ENCODE measurements around the gene ARHGAP27. TPM values are rescaled to one million over a fixed set of nuclear protein-coding genes. Genes with fewer than 3 reads are reported as not detected.
A peak's percentile ranks its signal among the peaks of the same experiment; 100 is the strongest.
"Not testable (repeated sequence)": the region's sequence is repeated elsewhere in the genome, so short reads cannot be mapped to it uniquely, and the experiment has no call there.

Gene ARHGAP27
- total RNA-seq, 2 experiments from 2014 or later = 55.5 to 56.8 TPM

DNA sequence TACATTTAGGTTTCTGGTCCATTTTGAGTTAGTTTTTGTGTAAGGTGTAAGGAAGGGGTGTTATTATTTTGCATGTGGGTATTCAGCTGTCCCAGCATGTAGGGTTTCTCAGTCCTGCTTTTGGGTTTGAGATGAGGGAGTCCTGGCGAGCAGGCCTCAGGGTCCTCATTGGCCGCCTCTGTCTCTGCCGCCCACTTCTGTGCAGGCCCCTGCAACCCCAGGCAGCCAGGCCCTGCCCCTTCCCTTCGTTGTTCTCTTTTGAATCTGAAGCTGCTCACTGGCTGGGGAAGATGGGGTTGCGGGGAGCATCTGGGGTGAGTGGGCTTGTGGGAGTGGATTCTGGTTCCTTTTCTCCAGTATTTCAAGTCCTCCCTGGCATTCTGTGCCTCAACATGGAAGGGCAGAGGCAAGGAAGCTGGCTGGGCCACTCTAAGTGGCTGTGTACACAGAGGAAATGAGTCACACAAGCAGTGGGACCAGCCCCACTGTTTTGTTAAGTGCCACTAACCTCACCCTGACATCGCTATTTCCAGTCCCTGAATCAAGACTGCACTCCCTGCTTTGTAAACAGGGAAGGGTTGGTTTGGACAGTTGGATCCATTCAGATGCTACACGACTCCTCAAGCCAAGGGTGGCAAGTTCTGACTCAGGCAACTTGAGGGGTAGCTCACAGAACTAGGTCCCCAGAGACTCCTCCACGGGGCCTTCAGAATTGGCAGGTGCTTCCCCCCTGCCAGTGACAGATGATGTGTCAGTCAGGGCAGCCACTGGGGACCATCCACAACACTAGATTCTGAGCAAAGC is 29.1 kb upstream of the ARHGAP27 start:
- peak; percentile 88 for DNase-seq (ENCODE audit: low spot score)
- intact Hi-C loops (cut with micrococcal nuclease; ENCODE audit: unreplicated experiment); H3K9me3 ChIP-seq (ENCODE audit: low read length); POLR2A ChIA-PET; H3K9me2 ChIP-seq (ENCODE audit: insufficient read depth, low read length); H3K79me2 ChIP-seq (ENCODE audit: insufficient read depth, low read depth, low read length); H3K36me3 ChIP-seq (ENCODE audit: insufficient read depth, low read length); H3K4me3 ChIP-seq (ENCODE audit: low read depth, low read length, poor library complexity, severe bottlenecking); H2AFZ ChIP-seq (ENCODE audit: low read length); CTCF ChIA-PET (ENCODE audit: unreplicated experiment); H4K20me1 ChIP-seq (ENCODE audit: insufficient read depth, low read length); BruUV-seq (replicated peaks): not testable (repeated sequence)
- peak overlapping the region; percentile 61 for H3K4me2 ChIP-seq (ENCODE audit: low read length)
- peak overlapping the region; percentile 60 for H3K27ac ChIP-seq (ENCODE audit: low read depth, low read length, poor library complexity, severe bottlenecking)
- peaks cover 23% of the 10 kb centered on the region for H3K4me1 ChIP-seq (ENCODE audit: insufficient read depth, low read length, poor library complexity, severe bottlenecking)

- CTCF ChIA-PET (ENCODE audit: unreplicated experiment); H2AFZ ChIP-seq (ENCODE audit: low read length); POLR2A ChIA-PET; H3K4me2 ChIP-seq (ENCODE audit: low read length); H3K36me3 ChIP-seq (ENCODE audit: insufficient read depth, low read length); H3K9me2 ChIP-seq (ENCODE audit: insufficient read depth, low read length); DNase-seq (ENCODE audit: low spot score); H4K20me1 ChIP-seq (ENCODE audit: insufficient read depth, low read length); intact Hi-C loops (cut with micrococcal nuclease; ENCODE audit: unreplicated experiment); H3K9me3 ChIP-seq (ENCODE audit: low read length); BruUV-seq (replicated peaks); H3K4me3 ChIP-seq (ENCODE audit: low read depth, low read length, poor library complexity, severe bottlenecking); H3K79me2 ChIP-seq (ENCODE audit: insufficient read depth, low read depth, low read length); H3K27ac ChIP-seq (ENCODE audit: low read depth, low read length, poor library complexity, severe bottlenecking): not testable (repeated sequence)
- H3K4me1 ChIP-seq (ENCODE audit: insufficient read depth, low read length, poor library complexity, severe bottlenecking) = peaks cover 23% of the 10 kb centered on the region
These were observed 27.8 kb upstream of the ARHGAP27 start for GRCh38 chr17:45460422-45460821.

- H3K4me2 ChIP-seq (ENCODE audit: low read length) = peak overlapping the region; percentile 83
- POLR2A ChIA-PET; H3K79me2 ChIP-seq (ENCODE audit: insufficient read depth, low read depth, low read length); H3K9me3 ChIP-seq (ENCODE audit: low read length); H3K9me2 ChIP-seq (ENCODE audit: insufficient read depth, low read length); BruUV-seq (replicated peaks); H4K20me1 ChIP-seq (ENCODE audit: insufficient read depth, low read length); H3K36me3 ChIP-seq (ENCODE audit: insufficient read depth, low read length); intact Hi-C loops (cut with micrococcal nuclease; ENCODE audit: unreplicated experiment); CTCF ChIA-PET (ENCODE audit: unreplicated experiment); H2AFZ ChIP-seq (ENCODE audit: low read length); H3K4me3 ChIP-seq (ENCODE audit: low read depth, low read length, poor library complexity, severe bottlenecking); H3K27ac ChIP-seq (ENCODE audit: low read depth, low read length, poor library complexity, severe bottlenecking); DNase-seq (ENCODE audit: low spot score): not testable (repeated sequence)
- peaks cover 33% of the 10 kb centered on the region for H3K4me1 ChIP-seq (ENCODE audit: insufficient read depth, low read length, poor library complexity, severe bottlenecking)
These were observed 21.7 kb upstream of the ARHGAP27 start for GRCh38 chr17:45454341-45454740.

DNA sequence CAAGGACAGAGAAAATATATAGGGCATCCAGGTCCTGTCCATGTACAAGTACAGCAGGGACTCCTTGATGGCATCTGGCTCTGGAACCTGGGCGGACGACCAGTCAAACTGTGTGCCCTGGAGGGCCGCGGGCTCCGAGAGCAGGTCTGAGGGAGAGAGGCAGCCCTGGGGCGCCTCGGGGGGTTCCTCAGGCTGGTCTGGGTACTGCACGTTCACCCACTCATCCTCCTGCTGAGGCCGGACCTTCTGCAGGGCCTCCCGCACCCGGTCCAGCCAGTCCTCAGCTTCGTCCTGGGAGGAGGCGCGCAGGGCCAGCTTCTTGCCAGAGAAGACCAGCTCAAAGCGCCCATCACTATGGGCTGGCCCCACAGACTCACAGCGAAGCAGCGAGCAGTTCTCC is 21.1 kb upstream of the ARHGAP27 start:
- H4K20me1 ChIP-seq (ENCODE audit: insufficient read depth, low read length); DNase-seq (ENCODE audit: low spot score); H3K79me2 ChIP-seq (ENCODE audit: insufficient read depth, low read depth, low read length); CTCF ChIA-PET (ENCODE audit: unreplicated experiment); H3K9me3 ChIP-seq (ENCODE audit: low read length); H3K9me2 ChIP-seq (ENCODE audit: insufficient read depth, low read length); H3K36me3 ChIP-seq (ENCODE audit: insufficient read depth, low read length); intact Hi-C loops (cut with micrococcal nuclease; ENCODE audit: unreplicated experiment); BruUV-seq (replicated peaks); POLR2A ChIA-PET; H2AFZ ChIP-seq (ENCODE audit: low read length): not testable (repeated sequence)
- peak overlapping the region; percentile 83 for H3K4me2 ChIP-seq (ENCODE audit: low read length)
- H3K4me1 ChIP-seq (ENCODE audit: insufficient read depth, low read length, poor library complexity, severe bottlenecking) = peaks cover 38% of the 10 kb centered on the region
- TF ChIP-seq CTCF (conservative IDR thresholded peaks at IDR 0.05; ENCODE audit: low read length) = peak; percentile 52
- peak overlapping the region; percentile 84 for H3K27ac ChIP-seq (ENCODE audit: low read depth, low read length, poor library complexity, severe bottlenecking)
- peak overlapping the region; percentile 69 for H3K4me3 ChIP-seq (ENCODE audit: low read depth, low read length, poor library complexity, severe bottlenecking)

GRCh38 chr17:45453225-45453534 is 20.5 kb upstream of the ARHGAP27 start:
- H2AFZ ChIP-seq (ENCODE audit: low read length); H3K79me2 ChIP-seq (ENCODE audit: insufficient read depth, low read depth, low read length); POLR2A ChIA-PET; CTCF ChIA-PET (ENCODE audit: unreplicated experiment); BruUV-seq (replicated peaks); intact Hi-C loops (cut with micrococcal nuclease; ENCODE audit: unreplicated experiment); H3K36me3 ChIP-seq (ENCODE audit: insufficient read depth, low read length); H3K9me2 ChIP-seq (ENCODE audit: insufficient read depth, low read length); H3K9me3 ChIP-seq (ENCODE audit: low read length); H4K20me1 ChIP-seq (ENCODE audit: insufficient read depth, low read length): not testable (repeated sequence)
- Histone ChIP-seq H3K27ac (ENCODE audit: low read depth, low read length, poor library complexity, severe bottlenecking) (peak overlapping the region; percentile 84), H3K4me1 (ENCODE audit: insufficient read depth, low read length, poor library complexity, severe bottlenecking) (peaks cover 44% of the 10 kb centered on the region), H3K4me2 (ENCODE audit: low read length) (peak overlapping the region; percentile 83), H3K4me3 (ENCODE audit: low read depth, low read length, poor library complexity, severe bottlenecking) (peak overlapping the region; percentile 69)
- DNase-seq (ENCODE audit: low spot score) = peak; percentile 34

Measured in OCI-LY7 (cell line).